GM12864 (cell line): ENCODE data around the gene GDAP2.
A peak's percentile ranks its signal among the peaks of the same experiment; 100 is the strongest.

Experiments used
- DNase-seq: peaks from one replicate; pipeline ENCODE4 v3.0.0-alpha.2; 2011; ENCODE audit warnings: low read depth
- H3K4me3 ChIP-seq: 2 replicates; pipeline ENCODE4 v1.5.1; 2011; ENCODE audit warnings: mild to moderate bottlenecking, low read depth, low read length, control low read depth
- CTCF ChIP-seq: IDR thresholded peaks from 2 replicates; pipeline ENCODE4 v1.5.1; 2011; ENCODE audit warnings: low read depth, mild to moderate bottlenecking, moderate library complexity, low read length, control low read depth, inconsistent platforms; ENCODE audit errors: missing control alignments

GDAP2 gene

GRCh38 chr1:117830222-117830621 is 99.2 kb downstream of the GDAP2 start:
- H3K4me3 ChIP-seq: no peak overlapping the region
- TF ChIP-seq CTCF: no peak
- DNase-seq: no peak

GRCh38 chr1:117828201-117828600 is 101.2 kb downstream of the GDAP2 start:
- TF ChIP-seq CTCF: no peak
- no peak overlapping the region for H3K4me3 ChIP-seq
- no peak for DNase-seq

- H3K4me3 ChIP-seq: no peak overlapping the region
- peak; percentile 3 for DNase-seq
- no peak for TF ChIP-seq CTCF
These were observed 102.8 kb downstream of the GDAP2 start for GRCh38 chr1:117826540-117827078.

GRCh38 chr1:117826119-117826518 is 103.3 kb downstream of the GDAP2 start:
- no peak overlapping the region for H3K4me3 ChIP-seq
- no peak for TF ChIP-seq CTCF
- DNase-seq: no peak

GRCh38 chr1:117825414-117825813 is 104.0 kb downstream of the GDAP2 start:
- no peak for TF ChIP-seq CTCF
- DNase-seq: no peak
- H3K4me3 ChIP-seq: no peak overlapping the region

GRCh38 chr1:117824616-117825015 is 104.8 kb downstream of the GDAP2 start:
- no peak overlapping the region for H3K4me3 ChIP-seq
- no peak for DNase-seq
- no peak for TF ChIP-seq CTCF

GRCh38 chr1:117821774-117822482 is 107.5 kb downstream of the GDAP2 start:
- DNase-seq: no peak
- H3K4me3 ChIP-seq: no peak overlapping the region
- no peak for TF ChIP-seq CTCF
